ENCODE results near the gene BLTP2. TPM values are rescaled to one million over a fixed set of nuclear protein-coding genes. Genes with fewer than 3 reads are reported as not detected.

The BLTP2 gene
- total RNA-seq, 2 donors from 2014 or later, result 136 to 153 TPM

DNA sequence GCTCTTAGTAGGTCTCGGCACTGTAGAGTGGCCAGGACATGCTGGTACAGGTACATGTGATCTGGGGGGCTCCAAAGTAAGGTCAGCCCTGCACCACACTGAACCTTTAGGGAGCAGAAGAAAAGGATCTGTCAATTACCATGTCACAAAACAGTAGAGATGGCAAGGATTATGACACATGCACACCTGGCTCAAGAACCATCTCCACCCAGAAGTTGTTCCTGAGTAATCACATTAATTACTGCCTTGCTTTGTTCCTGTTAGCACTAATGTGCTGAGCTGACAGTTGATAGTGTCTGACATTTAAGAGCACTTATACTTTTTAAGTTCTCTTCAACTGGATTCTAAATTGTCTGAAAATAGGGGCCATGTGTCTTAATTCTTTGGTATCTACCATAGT, 9.5 kb downstream of the BLTP2 start:
- Mint-ChIP-seq H3K36me3 (ENCODE audit: low read depth) (peaks cover 16% of the 10 kb centered on the region), H3K27ac (no peak overlapping the region), H3K27me3 (no peaks in the 10 kb centered on the region), H3K4me1 (peaks cover 17% of the 10 kb centered on the region), H3K4me3 (no peak overlapping the region)
- no peak for DNase-seq
- no peak for ATAC-seq
- H3K9me3 ChIP-seq (ENCODE audit: control insufficient read depth, low read length, poor library complexity, severe bottlenecking), result no peaks in the 10 kb centered on the region

- H3K9me3 ChIP-seq (ENCODE audit: control insufficient read depth, low read length, poor library complexity, severe bottlenecking), result no peaks in the 10 kb centered on the region
- Mint-ChIP-seq H3K27ac (no peak overlapping the region), H3K36me3 (ENCODE audit: low read depth) (peaks cover 14% of the 10 kb centered on the region), H3K4me1 (peaks cover 15% of the 10 kb centered on the region), H3K4me3 (no peak overlapping the region), H3K27me3 (no peaks in the 10 kb centered on the region)
- DNase-seq, result no peak
- no peak for ATAC-seq
Measured at GRCh38 chr17:28634206-28634865, 10.6 kb downstream of the BLTP2 start.

DNA sequence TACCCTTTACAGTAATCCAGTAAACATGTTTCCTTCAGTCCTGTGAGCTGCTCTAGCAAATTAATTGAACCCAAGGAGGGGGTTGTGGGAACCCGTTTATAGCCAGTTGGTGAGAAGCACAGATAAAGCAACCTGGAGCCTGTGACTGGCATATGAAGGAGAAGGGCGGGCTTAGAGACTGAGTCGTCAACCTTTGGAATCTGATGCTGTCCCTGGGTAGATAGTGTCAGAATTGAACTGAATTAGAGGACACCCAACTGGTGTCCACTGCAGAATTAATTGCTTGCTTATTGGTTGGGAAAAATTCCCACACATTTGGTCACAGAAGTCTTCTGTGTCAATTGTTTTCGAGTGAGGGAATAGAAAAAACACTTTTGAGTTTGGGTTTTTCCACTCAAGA, 18.1 kb downstream of the BLTP2 start:
- DNase-seq (no peak), ATAC-seq (no peak)
- Mint-ChIP-seq H3K27me3 (no peaks in the 10 kb centered on the region), H3K27ac (no peak overlapping the region), H3K4me3 (no peak overlapping the region), H3K36me3 (ENCODE audit: low read depth) (peaks cover 21% of the 10 kb centered on the region), H3K4me1 (peaks cover 18% of the 10 kb centered on the region)
- no peaks in the 10 kb centered on the region for H3K9me3 ChIP-seq (ENCODE audit: control insufficient read depth, low read length, poor library complexity, severe bottlenecking)

GRCh38 chr17:28624148-28624547, 20.8 kb downstream of the BLTP2 start:
- Mint-ChIP-seq H3K27ac (peak overlapping the region; percentile 82), H3K4me1 (peaks cover 18% of the 10 kb centered on the region), H3K4me3 (no peak overlapping the region), H3K36me3 (ENCODE audit: low read depth) (peaks cover 24% of the 10 kb centered on the region), H3K27me3 (no peaks in the 10 kb centered on the region)
- DNase-seq, result no peak
- no peak for ATAC-seq
- H3K9me3 ChIP-seq (ENCODE audit: control insufficient read depth, low read length, poor library complexity, severe bottlenecking), result no peaks in the 10 kb centered on the region

GRCh38 chr17:28623696-28624095, 21.3 kb downstream of the BLTP2 start:
- no peak overlapping the region for H3K27ac Mint-ChIP-seq
- H3K4me1 Mint-ChIP-seq, result peaks cover 18% of the 10 kb centered on the region
- H3K36me3 Mint-ChIP-seq (ENCODE audit: low read depth), result peaks cover 24% of the 10 kb centered on the region
- H3K9me3 ChIP-seq (ENCODE audit: control insufficient read depth, low read length, poor library complexity, severe bottlenecking), result no peaks in the 10 kb centered on the region
- no peak for ATAC-seq
- H3K27me3 Mint-ChIP-seq, result no peaks in the 10 kb centered on the region
- DNase-seq, result no peak
- H3K4me3 Mint-ChIP-seq, result no peak overlapping the region

DNA sequence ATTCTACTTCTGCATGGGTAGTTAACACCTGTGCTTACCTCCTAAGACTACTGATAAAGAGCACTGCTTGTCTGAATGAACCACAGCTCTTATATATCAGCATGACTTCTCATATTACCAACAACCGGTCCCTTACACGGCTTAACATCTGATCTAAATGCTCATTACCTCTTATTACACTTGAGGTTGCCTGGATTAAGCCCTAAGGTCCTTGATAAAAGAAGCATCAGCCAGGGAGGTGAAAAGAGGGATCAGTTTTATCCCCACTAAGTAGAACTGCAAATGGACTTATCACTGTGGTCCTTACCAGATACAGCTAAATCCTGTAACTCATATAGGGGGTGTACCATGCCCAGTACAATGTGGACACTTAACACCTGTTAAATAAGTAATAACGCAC, 22.8 kb downstream of the BLTP2 start:
- DNase-seq (no peak), ATAC-seq (no peak)
- Mint-ChIP-seq H3K27ac (no peak overlapping the region), H3K27me3 (no peaks in the 10 kb centered on the region), H3K4me1 (peaks cover 15% of the 10 kb centered on the region), H3K36me3 (ENCODE audit: low read depth) (peaks cover 22% of the 10 kb centered on the region), H3K4me3 (no peak overlapping the region)
- no peaks in the 10 kb centered on the region for H3K9me3 ChIP-seq (ENCODE audit: control insufficient read depth, low read length, poor library complexity, severe bottlenecking)

DNA sequence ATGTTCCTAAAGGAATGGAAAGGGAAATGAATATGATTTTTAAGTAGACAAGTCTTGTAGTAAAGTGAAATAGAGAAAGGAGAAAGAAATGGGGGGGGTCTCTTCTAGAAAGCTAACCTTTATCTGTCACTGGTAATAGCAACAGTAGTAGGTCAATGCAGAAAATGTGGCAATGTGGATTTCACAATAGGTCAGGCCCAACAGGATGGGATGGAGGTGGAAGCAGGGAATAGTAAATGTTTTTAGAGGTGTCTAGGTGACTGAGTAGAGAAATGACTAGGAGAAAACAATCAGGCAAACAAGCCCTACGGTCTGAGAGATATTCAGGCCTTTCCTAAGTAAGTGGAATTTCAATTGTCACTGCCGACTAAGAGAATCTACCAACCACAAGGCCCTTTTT, 24.9 kb downstream of the BLTP2 start:
- DNase-seq (no peak), ATAC-seq (no peak)
- no peak overlapping the region for H3K4me3 Mint-ChIP-seq
- peaks cover 8% of the 10 kb centered on the region for H3K4me1 Mint-ChIP-seq
- no peaks in the 10 kb centered on the region for H3K9me3 ChIP-seq (ENCODE audit: control insufficient read depth, low read length, poor library complexity, severe bottlenecking)
- no peaks in the 10 kb centered on the region for H3K27me3 Mint-ChIP-seq
- no peak overlapping the region for H3K27ac Mint-ChIP-seq
- peaks cover 17% of the 10 kb centered on the region for H3K36me3 Mint-ChIP-seq (ENCODE audit: low read depth)

DNA sequence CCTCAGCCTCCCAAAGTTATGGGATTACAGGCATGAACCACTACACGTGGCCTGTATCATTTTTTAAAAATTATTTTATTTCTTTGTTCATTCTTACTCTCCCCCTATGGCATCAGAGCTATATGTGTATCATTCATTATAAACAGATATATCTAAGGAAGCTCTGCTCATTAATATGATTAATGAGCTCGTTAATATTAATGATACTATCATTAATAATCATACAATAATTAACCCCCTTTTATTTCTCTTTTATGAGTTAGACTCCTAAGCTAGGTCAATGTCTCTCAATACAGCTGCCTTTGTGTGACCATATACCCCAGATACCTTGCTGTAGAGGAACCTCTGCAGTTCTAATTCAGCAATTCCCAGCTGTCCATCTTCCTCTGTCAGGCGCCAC, 26.5 kb downstream of the BLTP2 start:
- Mint-ChIP-seq H3K4me1 (peaks cover 9% of the 10 kb centered on the region), H3K27ac (no peak overlapping the region), H3K4me3 (no peak overlapping the region), H3K36me3 (ENCODE audit: low read depth) (peaks cover 14% of the 10 kb centered on the region), H3K27me3 (no peaks in the 10 kb centered on the region)
- no peak for DNase-seq
- no peak for ATAC-seq
- H3K9me3 ChIP-seq (ENCODE audit: control insufficient read depth, low read length, poor library complexity, severe bottlenecking), result no peaks in the 10 kb centered on the region

GRCh38 chr17:28616281-28616680, 28.7 kb downstream of the BLTP2 start:
- H3K27me3 Mint-ChIP-seq, result no peaks in the 10 kb centered on the region

GRCh38 chr17:28615260-28615940, 29.6 kb downstream of the BLTP2 start:
- H3K27ac Mint-ChIP-seq, result no peak overlapping the region
- no peak for ATAC-seq
- no peaks in the 10 kb centered on the region for H3K27me3 Mint-ChIP-seq
- peaks cover 12% of the 10 kb centered on the region for H3K36me3 Mint-ChIP-seq (ENCODE audit: low read depth)
- H3K9me3 ChIP-seq (ENCODE audit: control insufficient read depth, low read length, poor library complexity, severe bottlenecking), result no peaks in the 10 kb centered on the region
- H3K4me1 Mint-ChIP-seq, result peaks cover 11% of the 10 kb centered on the region
- no peak overlapping the region for H3K4me3 Mint-ChIP-seq
- DNase-seq, result no peak

More at GRCh38 chr17:28616281-28616680, 28.7 kb downstream of the BLTP2 start:
- no peaks in the 10 kb centered on the region for H3K9me3 ChIP-seq (ENCODE audit: control insufficient read depth, low read length, poor library complexity, severe bottlenecking)
- H3K4me1 Mint-ChIP-seq, result peaks cover 9% of the 10 kb centered on the region
- H3K27ac Mint-ChIP-seq, result no peak overlapping the region
- H3K36me3 Mint-ChIP-seq (ENCODE audit: low read depth), result peaks cover 8% of the 10 kb centered on the region
- DNase-seq, result no peak
- no peak overlapping the region for H3K4me3 Mint-ChIP-seq
- no peak for ATAC-seq

DNA sequence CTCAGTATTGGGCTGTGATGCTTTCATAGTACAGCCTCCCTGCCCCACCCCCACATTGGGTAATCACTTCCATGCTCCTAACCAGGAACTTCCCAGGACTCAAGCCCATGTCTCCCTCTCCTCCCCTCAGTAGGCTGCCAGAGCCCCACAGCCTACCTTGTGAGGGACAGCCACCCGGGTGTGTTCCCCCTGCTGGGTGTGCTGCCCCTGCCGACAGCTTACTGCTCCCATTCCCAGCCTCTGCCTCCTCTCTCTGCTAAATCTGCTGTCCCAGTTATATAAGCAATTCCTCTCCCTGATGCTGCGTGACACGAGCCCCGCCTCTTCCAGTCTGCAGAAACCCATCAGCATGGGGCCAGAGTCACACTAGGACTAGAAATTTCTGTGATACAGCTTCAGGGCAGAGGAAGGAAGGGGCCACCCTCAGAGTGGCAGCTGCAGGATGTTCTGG, 31.0 kb downstream of the BLTP2 start, which contains the start of gene RSKR:
TSS of gene RSKR (minus strand) at position 255 of the 451 bp plus-strand sequence. CDS start at position 231, 24 bp downstream.
- no peaks in the 10 kb centered on the region for H3K9me3 ChIP-seq (ENCODE audit: control insufficient read depth, low read length, poor library complexity, severe bottlenecking)
- H3K27me3 Mint-ChIP-seq, result no peaks in the 10 kb centered on the region
- peak within 1 kb of the TSS; percentile 63 for H3K27ac Mint-ChIP-seq
- no peak within 1 kb of the TSS for H3K4me3 Mint-ChIP-seq
- ATAC-seq (no peak), DNase-seq (no peak)
- peaks cover 14% of the 10 kb centered on the region for H3K36me3 Mint-ChIP-seq (ENCODE audit: low read depth)
- peaks cover 12% of the 10 kb centered on the region for H3K4me1 Mint-ChIP-seq

GRCh38 chr17:28612936-28613872, 31.8 kb downstream of the BLTP2 start:
- peak in 1 of 3 donors; percentile 21 for DNase-seq
- Mint-ChIP-seq H3K4me3 (no peak overlapping the region), H3K27me3 (no peaks in the 10 kb centered on the region), H3K4me1 (peaks cover 12% of the 10 kb centered on the region), H3K27ac (peak overlapping the region; percentile 87), H3K36me3 (ENCODE audit: low read depth) (peaks cover 14% of the 10 kb centered on the region)
- ATAC-seq, result peak; percentile 61
- no peaks in the 10 kb centered on the region for H3K9me3 ChIP-seq (ENCODE audit: control insufficient read depth, low read length, poor library complexity, severe bottlenecking)

GRCh38 chr17:28612531-28612930, 32.4 kb downstream of the BLTP2 start:
- DNase-seq (no peak), ATAC-seq (no peak)
- H3K9me3 ChIP-seq (ENCODE audit: control insufficient read depth, low read length, poor library complexity, severe bottlenecking), result no peaks in the 10 kb centered on the region
- Mint-ChIP-seq H3K27me3 (no peaks in the 10 kb centered on the region), H3K36me3 (ENCODE audit: low read depth) (peaks cover 14% of the 10 kb centered on the region), H3K27ac (peak overlapping the region; percentile 87), H3K4me3 (no peak overlapping the region), H3K4me1 (peaks cover 12% of the 10 kb centered on the region)
